HepG2 (cell line): Measurements from ENCODE around the gene COX6A2. TPM values are rescaled to one million over a fixed set of nuclear protein-coding genes. Genes with fewer than 3 reads are reported as not detected.

Experiments
- CHCHD3 ChIP-seq: sonication (generic); formaldehyde crosslinking; IDR thresholded peaks from 2 replicates; pipeline ENCODE4 v1.8.0; 2022; ENCODE audit warnings: mild to moderate bottlenecking, missing genetic modification reagents, moderate library complexity
- MED1 ChIP-seq: sonication (generic); formaldehyde crosslinking; IDR thresholded peaks from 2 replicates; pipeline ENCODE4 v1.4.0; 2020; ENCODE audit warnings: missing genetic modification reagents
- MED8 ChIP-seq: sonication (generic); formaldehyde crosslinking; IDR thresholded peaks from 2 replicates; pipeline ENCODE4 v1.8.1; 2023; ENCODE audit warnings: mild to moderate bottlenecking, missing genetic modification reagents; ENCODE audit not compliant: insufficient replicate concordance
- NBN ChIP-seq: fragments of 450-650 bp; conservative IDR thresholded peaks from 2 replicates; pipeline ENCODE4 v1.6.1; 2017
- PRDM10 ChIP-seq: sonication (generic); formaldehyde crosslinking; IDR thresholded peaks from 2 replicates; pipeline ENCODE4 v1.4.0; 2020; ENCODE audit warnings: low read depth, missing genetic modification reagents
- RBFOX2 ChIP-seq: fragments of 200-400 bp; formaldehyde crosslinking; IDR thresholded peaks from 2 replicates; pipeline ENCODE4 v1.6.1; 2017; ENCODE audit warnings: low read depth, mild to moderate bottlenecking, low read length
- RFXAP ChIP-seq: sonication (generic); formaldehyde crosslinking; IDR thresholded peaks from 2 replicates; pipeline ENCODE4 v1.4.0; 2020; ENCODE audit warnings: missing genetic modification reagents, borderline replicate concordance
- SRSF4 ChIP-seq: fragments of 200-400 bp; formaldehyde crosslinking; IDR thresholded peaks from one replicate; pipeline ENCODE4 v1.6.1; 2018; ENCODE audit warnings: mild to moderate bottlenecking, low read depth, low read length, moderate library complexity; ENCODE audit not compliant: poor library complexity, severe bottlenecking
- STAT5B ChIP-seq: sonication (generic); formaldehyde crosslinking; IDR thresholded peaks from 2 replicates; pipeline ENCODE4 v1.4.0; 2020; ENCODE audit warnings: missing genetic modification reagents
- ZMYM3 ChIP-seq: sonication (generic); formaldehyde crosslinking; IDR thresholded peaks from 2 replicates; pipeline ENCODE4 v1.5.1; 2020; ENCODE audit warnings: mild to moderate bottlenecking, missing genetic modification reagents
- ZNF430 ChIP-seq: sonication (generic); formaldehyde crosslinking; IDR thresholded peaks from 2 replicates; pipeline ENCODE4 v1.9.0; 2021; ENCODE audit warnings: mild to moderate bottlenecking, missing genetic modification reagents
- ZNF44 ChIP-seq: sonication (generic); formaldehyde crosslinking; IDR thresholded peaks from 2 replicates; pipeline ENCODE4 v1.5.1; 2020; ENCODE audit warnings: mild to moderate bottlenecking, missing genetic modification reagents
- ZNF543 ChIP-seq: sonication (generic); formaldehyde crosslinking; IDR thresholded peaks from 2 replicates; pipeline ENCODE4 v1.4.0; 2020; ENCODE audit warnings: mild to moderate bottlenecking, missing genetic modification reagents
- ZNF713 ChIP-seq: sonication (generic); formaldehyde crosslinking; IDR thresholded peaks from 2 replicates; pipeline ENCODE4 v1.4.0; 2020; ENCODE audit warnings: mild to moderate bottlenecking, missing genetic modification reagents
- polyA plus RNA-seq, 8 experiments: library from polyadenylated mRNA; depleted of rRNA in 3 of 8; stranded (reverse) in 7 of 8; unstranded in 1 of 8; fragments of >200 nt; fragmentation: Illumina TruSeq in 4 of 8; extraction: Trizol in 4 of 8; gene quantifications; 2 replicates each; pipeline versions ENCODE4 v1.2.1 to v1.2.3, GENCODE V29; 2011 to 2016; ENCODE audit warnings: low read depth in 4 of 8, missing spikeins in 1 of 8, mixed read lengths in 1 of 8; ENCODE audit not compliant: insufficient read depth in 1 of 8
- total RNA-seq, 5 experiments: library from RNA; depleted of rRNA; stranded (reverse); fragments of >200 nt; fragmentation: Illumina TruSeq; extraction: Trizol; gene quantifications; 2 replicates each; pipeline ENCODE4 v1.2.3, GENCODE V29; 2016; ENCODE audit warnings: low read depth in 1 of 5
- TF ChIP-seq, protein P1 (sequence below): sonication (generic); formaldehyde crosslinking; IDR thresholded peaks from 2 replicates; pipeline ENCODE4 v1.5.0; 2020; ENCODE audit warnings: missing genetic modification reagents
- TF ChIP-seq, protein P2 (sequence below): sonication (generic); formaldehyde crosslinking; IDR thresholded peaks from 2 replicates; pipeline ENCODE4 v1.5.1; 2020; ENCODE audit warnings: missing genetic modification reagents, mild to moderate bottlenecking, borderline replicate concordance
- TF ChIP-seq, protein P3 (sequence below): sonication (generic); formaldehyde crosslinking; IDR thresholded peaks from 2 replicates; pipeline ENCODE4 v1.4.0; 2020; ENCODE audit warnings: missing genetic modification reagents, borderline replicate concordance

The COX6A2 gene
- total and polyA plus RNA-seq, 2 of the 13 experiments (the other 11 are each of a cell fraction or from before 2014, with no cell fraction given): not detected

GRCh38 chr16:31453255-31454204 lies 25.4 kb upstream of the COX6A2 start (continued):
- no peak; the same call in 1 of the 2 replicates for TF ChIP-seq PRDM10
- TF ChIP-seq, protein P1, sequence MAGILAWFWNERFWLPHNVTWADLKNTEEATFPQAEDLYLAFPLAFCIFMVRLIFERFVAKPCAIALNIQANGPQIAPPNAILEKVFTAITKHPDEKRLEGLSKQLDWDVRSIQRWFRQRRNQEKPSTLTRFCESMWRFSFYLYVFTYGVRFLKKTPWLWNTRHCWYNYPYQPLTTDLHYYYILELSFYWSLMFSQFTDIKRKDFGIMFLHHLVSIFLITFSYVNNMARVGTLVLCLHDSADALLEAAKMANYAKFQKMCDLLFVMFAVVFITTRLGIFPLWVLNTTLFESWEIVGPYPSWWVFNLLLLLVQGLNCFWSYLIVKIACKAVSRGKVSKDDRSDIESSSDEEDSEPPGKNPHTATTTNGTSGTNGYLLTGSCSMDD (CRISPR knock-in tag): no peak
- no peak for TF ChIP-seq SRSF4
- no peak for TF ChIP-seq NBN
- TF ChIP-seq CHCHD3 (CRISPR knock-in tag): no peak
- no peak for TF ChIP-seq ZNF543 (CRISPR knock-in tag)
- peak; percentile 83 for TF ChIP-seq ZMYM3 (CRISPR knock-in tag)
- no peak for TF ChIP-seq ZNF713 (CRISPR knock-in tag)
- TF ChIP-seq, protein P2, sequence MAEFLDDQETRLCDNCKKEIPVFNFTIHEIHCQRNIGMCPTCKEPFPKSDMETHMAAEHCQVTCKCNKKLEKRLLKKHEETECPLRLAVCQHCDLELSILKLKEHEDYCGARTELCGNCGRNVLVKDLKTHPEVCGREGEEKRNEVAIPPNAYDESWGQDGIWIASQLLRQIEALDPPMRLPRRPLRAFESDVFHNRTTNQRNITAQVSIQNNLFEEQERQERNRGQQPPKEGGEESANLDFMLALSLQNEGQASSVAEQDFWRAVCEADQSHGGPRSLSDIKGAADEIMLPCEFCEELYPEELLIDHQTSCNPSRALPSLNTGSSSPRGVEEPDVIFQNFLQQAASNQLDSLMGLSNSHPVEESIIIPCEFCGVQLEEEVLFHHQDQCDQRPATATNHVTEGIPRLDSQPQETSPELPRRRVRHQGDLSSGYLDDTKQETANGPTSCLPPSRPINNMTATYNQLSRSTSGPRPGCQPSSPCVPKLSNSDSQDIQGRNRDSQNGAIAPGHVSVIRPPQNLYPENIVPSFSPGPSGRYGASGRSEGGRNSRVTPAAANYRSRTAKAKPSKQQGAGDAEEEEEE (CRISPR knock-in tag): peak; percentile 54; the same call in 1 of the 2 replicates
- no peak for TF ChIP-seq MED8 (CRISPR knock-in tag)
- TF ChIP-seq RFXAP: peak; percentile 18; the same call in 1 of the 2 replicates
- TF ChIP-seq, protein P3, sequence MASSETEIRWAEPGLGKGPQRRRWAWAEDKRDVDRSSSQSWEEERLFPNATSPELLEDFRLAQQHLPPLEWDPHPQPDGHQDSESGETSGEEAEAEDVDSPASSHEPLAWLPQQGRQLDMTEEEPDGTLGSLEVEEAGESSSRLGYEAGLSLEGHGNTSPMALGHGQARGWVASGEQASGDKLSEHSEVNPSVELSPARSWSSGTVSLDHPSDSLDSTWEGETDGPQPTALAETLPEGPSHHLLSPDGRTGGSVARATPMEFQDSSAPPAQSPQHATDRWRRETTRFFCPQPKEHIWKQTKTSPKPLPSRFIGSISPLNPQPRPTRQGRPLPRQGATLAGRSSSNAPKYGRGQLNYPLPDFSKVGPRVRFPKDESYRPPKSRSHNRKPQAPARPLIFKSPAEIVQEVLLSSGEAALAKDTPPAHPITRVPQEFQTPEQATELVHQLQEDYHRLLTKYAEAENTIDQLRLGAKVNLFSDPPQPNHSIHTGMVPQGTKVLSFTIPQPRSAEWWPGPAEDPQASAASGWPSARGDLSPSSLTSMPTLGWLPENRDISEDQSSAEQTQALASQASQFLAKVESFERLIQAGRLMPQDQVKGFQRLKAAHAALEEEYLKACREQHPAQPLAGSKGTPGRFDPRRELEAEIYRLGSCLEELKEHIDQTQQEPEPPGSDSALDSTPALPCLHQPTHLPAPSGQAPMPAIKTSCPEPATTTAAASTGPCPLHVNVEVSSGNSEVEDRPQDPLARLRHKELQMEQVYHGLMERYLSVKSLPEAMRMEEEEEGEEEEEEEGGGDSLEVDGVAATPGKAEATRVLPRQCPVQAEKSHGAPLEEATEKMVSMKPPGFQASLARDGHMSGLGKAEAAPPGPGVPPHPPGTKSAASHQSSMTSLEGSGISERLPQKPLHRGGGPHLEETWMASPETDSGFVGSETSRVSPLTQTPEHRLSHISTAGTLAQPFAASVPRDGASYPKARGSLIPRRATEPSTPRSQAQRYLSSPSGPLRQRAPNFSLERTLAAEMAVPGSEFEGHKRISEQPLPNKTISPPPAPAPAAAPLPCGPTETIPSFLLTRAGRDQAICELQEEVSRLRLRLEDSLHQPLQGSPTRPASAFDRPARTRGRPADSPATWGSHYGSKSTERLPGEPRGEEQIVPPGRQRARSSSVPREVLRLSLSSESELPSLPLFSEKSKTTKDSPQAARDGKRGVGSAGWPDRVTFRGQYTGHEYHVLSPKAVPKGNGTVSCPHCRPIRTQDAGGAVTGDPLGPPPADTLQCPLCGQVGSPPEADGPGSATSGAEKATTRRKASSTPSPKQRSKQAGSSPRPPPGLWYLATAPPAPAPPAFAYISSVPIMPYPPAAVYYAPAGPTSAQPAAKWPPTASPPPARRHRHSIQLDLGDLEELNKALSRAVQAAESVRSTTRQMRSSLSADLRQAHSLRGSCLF (CRISPR knock-in tag): no peak
- TF ChIP-seq ZNF430 (CRISPR knock-in tag): peak; percentile 77
- TF ChIP-seq MED1 (CRISPR knock-in tag): peak; percentile 58; the same call in 1 of the 2 replicates
- TF ChIP-seq RBFOX2: no peak
- TF ChIP-seq STAT5B (CRISPR knock-in tag): no peak
- no peak for TF ChIP-seq ZNF44 (CRISPR knock-in tag)
